Adrenal gland (tissue), 5 donors: Measurements from ENCODE around the gene CTAGE9.

Experiments used
- CTCF ChIP-seq, 6 experiments: fragments of 450-650 bp in 4 of 6; fragments of 200-600 bp in 2 of 6; sonication (generic) in 1 of 6; IDR thresholded peaks; 1 replicate in 5 of 6; 2 replicates in 1 of 6; pipeline versions ENCODE4 v1.5.1 to v1.8.0; 2016 to 2021; ENCODE audit warnings: antibody characterized with exemption in 6 of 6, mild to moderate bottlenecking in 2 of 6, moderate library complexity in 1 of 6
- POLR2A ChIP-seq, 2 donors: fragments of 450-650 bp; IDR thresholded peaks; one replicate each; pipeline ENCODE4 v1.6.1; 2017; ENCODE audit warnings: antibody characterized with exemption in 2 of 2, mild to moderate bottlenecking in 2 of 2, moderate library complexity in 1 of 2
- donor health status: DM: no; HTN: no; CAD: no.

GRCh38 chr6:131744432-131745287, 33.8 kb upstream of the CTAGE9 start:
- TF ChIP-seq CTCF (IDR thresholded peaks at IDR 0.05) (no peak), POLR2A (IDR thresholded peaks at IDR 0.05) (no peak)
